GM18868 (cell line): Measurements from ENCODE around the gene STARD7.
A peak's percentile ranks its signal among the peaks of the same experiment; 100 is the strongest.
"Not testable (repeated sequence)": the region's sequence is repeated elsewhere in the genome, so short reads cannot be mapped to it uniquely, and the experiment has no call there.

Experiments used
- ATAC-seq: cut with Tn5 transposase; IDR thresholded peaks from one replicate; pipeline ENCODE4 v1.9.1; 2021; ENCODE audit warnings: mild to moderate bottlenecking, moderate library complexity; ENCODE audit not compliant: unreplicated experiment

The STARD7 gene

GRCh38 chr2:96238266-96238665 lies 29.6 kb upstream of the STARD7 start:
- no peak for ATAC-seq

GRCh38 chr2:96236882-96237281 lies 28.3 kb upstream of the STARD7 start:
- ATAC-seq = no peak

- ATAC-seq = peak; percentile 91
Observed at GRCh38 chr2:96233880-96234316, 25.3 kb upstream of the STARD7 start.

GRCh38 chr2:96233436-96233835 lies 24.8 kb upstream of the STARD7 start:
- no peak for ATAC-seq

- no peak for ATAC-seq
Observed at GRCh38 chr2:96231316-96231715, 22.7 kb upstream of the STARD7 start.

- peak; percentile 92 for ATAC-seq
Observed at GRCh38 chr2:96225016-96225533, 16.4 kb upstream of the STARD7 start.

GRCh38 chr2:96221106-96221505 lies 12.5 kb upstream of the STARD7 start:
- ATAC-seq = not testable (repeated sequence)

- not testable (repeated sequence) for ATAC-seq
Observed at GRCh38 chr2:96219959-96220358, 11.3 kb upstream of the STARD7 start.

GRCh38 chr2:96218508-96219131 lies 10.0 kb upstream of the STARD7 start:
- ATAC-seq = no peak

- ATAC-seq = no peak
Observed at GRCh38 chr2:96214554-96214953, 5.9 kb upstream of the STARD7 start.

- no peak for ATAC-seq
Observed at GRCh38 chr2:96213379-96213778, 4.8 kb upstream of the STARD7 start.

- ATAC-seq = no peak
Observed at GRCh38 chr2:96212339-96212738, 3.7 kb upstream of the STARD7 start.

- ATAC-seq = no peak
Observed at GRCh38 chr2:96209729-96210085, 1.1 kb upstream of the STARD7 start.

- ATAC-seq = no peak
Observed at GRCh38 chr2:96209011-96209728, 543 bp upstream of the STARD7 start.

GRCh38 chr2:96207774-96208142 lies 869 bp downstream of the STARD7 start:
- ATAC-seq = no peak

- no peak for ATAC-seq
Observed at GRCh38 chr2:96207073-96207773, 1.4 kb downstream of the STARD7 start.

- ATAC-seq = no peak
Observed at GRCh38 chr2:96205888-96206287, 2.7 kb downstream of the STARD7 start.

GRCh38 chr2:96204836-96205624 lies 3.6 kb downstream of the STARD7 start:
- ATAC-seq = no peak

- no peak for ATAC-seq
Observed at GRCh38 chr2:96203130-96204028, 5.2 kb downstream of the STARD7 start.
